K562 (cell line): ENCODE data around the gene B3GAT3. TPM values are rescaled to one million over a fixed set of nuclear protein-coding genes. Genes with fewer than 3 reads are reported as not detected.
A peak's percentile ranks its signal among the peaks of the same experiment; 100 is the strongest.

Source experiments
- AFF4 ChIP-seq: sonication (generic); formaldehyde crosslinking; IDR thresholded peaks from 2 replicates; pipeline ENCODE4 v1.8.0; 2023; ENCODE audit warnings: mild to moderate bottlenecking, missing genetic modification reagents
- ARID1B ChIP-seq: fragments of 450-650 bp; IDR thresholded peaks from 2 replicates; pipeline ENCODE4 v1.6.1; 2016; ENCODE audit warnings: antibody characterized with exemption, mild to moderate bottlenecking, inconsistent platforms
- ERF ChIP-seq: fragments of 450-650 bp; formaldehyde crosslinking; IDR thresholded peaks from 2 replicates; pipeline ENCODE4 v1.4.0; 2020; ENCODE audit warnings: mild to moderate bottlenecking, mixed read lengths
- PKNOX1 ChIP-seq: fragments of 450-650 bp; IDR thresholded peaks from 2 replicates; pipeline ENCODE4 v1.6.1; 2016
- POLR2G ChIP-seq: fragments of 200-400 bp; formaldehyde crosslinking; IDR thresholded peaks from 2 replicates; pipeline ENCODE4 v1.6.1; 2017; ENCODE audit warnings: low read depth, mild to moderate bottlenecking, antibody characterized with exemption, low read length, moderate library complexity
- PRDM10 ChIP-seq: fragments of 450-650 bp; IDR thresholded peaks from 2 replicates; pipeline ENCODE4 v1.6.1; 2018; ENCODE audit not compliant: partially characterized antibody
- RBM14 ChIP-seq: fragments of 200-400 bp; formaldehyde crosslinking; IDR thresholded peaks from 2 replicates; pipeline ENCODE4 v1.6.1; 2018; ENCODE audit warnings: low read depth, mild to moderate bottlenecking, low read length, moderate library complexity, borderline replicate concordance; ENCODE audit not compliant: insufficient read depth
- ZBTB11 ChIP-seq, 3 experiments: fragments of 200-800 bp in 1 of 3; fragments of 250-450 bp in 1 of 3; fragments of 450-650 bp in 1 of 3; sonication (Bioruptor Pico) in 1 of 3; sonication (Bioruptor generic) in 1 of 3; formaldehyde crosslinking in 1 of 3; IDR thresholded peaks; 2 replicates each; pipeline versions ENCODE4 v1.6.1 to v1.8.0; 2016 to 2022; ENCODE audit warnings: mild to moderate bottlenecking in 2 of 3, missing genetic modification characterization in 2 of 3, missing compliant biosample characterization in 1 of 3, moderate library complexity in 1 of 3
- ZKSCAN1 ChIP-seq: fragments of 150-350 bp; IDR thresholded peaks from 2 replicates; pipeline ENCODE4 v1.6.1; 2016; ENCODE audit warnings: low read depth, low read length
- ZNF707 ChIP-seq: fragments of 250-450 bp; sonication (Bioruptor Pico); conservative IDR thresholded peaks from 2 replicates; pipeline ENCODE4 v1.8.0; 2022; ENCODE audit warnings: inconsistent platforms, mild to moderate bottlenecking, moderate library complexity
- polyA plus RNA-seq, 8 experiments: library from polyadenylated mRNA; depleted of rRNA in 4 of 8; stranded (reverse) in 5 of 8; unstranded in 3 of 8; fragments of >200 nt; fragmentation: Nextera tagmentation in 2 of 8; fragmentation: Illumina TruSeq in 1 of 8; extraction: Ambion mirVana in 2 of 8; extraction: Trizol in 1 of 8; gene quantifications; 2 replicates each; pipeline versions ENCODE4 v1.2.1 to v1.2.3, GENCODE V29; 2011 to 2014; ENCODE audit warnings: inconsistent platforms in 1 of 8, missing spikeins in 1 of 8
- total RNA-seq, 7 experiments: library from RNA; depleted of rRNA in 6 of 7; stranded (reverse); fragments of >200 nt in 6 of 7; fragmentation: Illumina TruSeq in 2 of 7; extraction: Trizol in 2 of 7; gene quantifications; 2 replicates each; pipeline versions ENCODE4 v1.2.1 to v1.2.3, GENCODE V29; 2011 to 2021; ENCODE audit warnings: low replicate concordance in 1 of 7

B3GAT3 gene
- total and polyA plus RNA-seq, 9 of the 15 experiments (the other 6 are each of a cell fraction or from before 2014, with no cell fraction given), result 0.30 to 64.0 (median 21.4) TPM

- peak; percentile 6 for TF ChIP-seq PRDM10
- no peak for TF ChIP-seq RBM14
- TF ChIP-seq AFF4 (CRISPR knock-in tag), result 0 out of 2 replicates have a peak, but pooled peaks have one; percentile 16
- no peak for TF ChIP-seq ZKSCAN1
- no peak for TF ChIP-seq ZNF707 (CRISPR knock-in tag)
- TF ChIP-seq POLR2G, result no peak
- TF ChIP-seq ERF, result no peak
- TF ChIP-seq PKNOX1, result 0 out of 2 replicates have a peak, but pooled peaks have one; percentile 15
- TF ChIP-seq ZBTB11 (CRISPR knock-in tag; IDR thresholded peaks at IDR 0.05), result 0 out of 6 replicates have a peak, but pooled peaks of 1 of the 3 experiments have one; percentile 88
- peak; percentile 40; the same call in 1 of the 2 replicates for TF ChIP-seq ARID1B
These were observed 30.6 kb upstream of the B3GAT3 start (continued) for GRCh38 chr11:62652161-62653006.
